SK-N-SH treated with all-trans-retinoic acid at 6 μM for 48 hours (cell line): ENCODE results near the gene C1QBP.

Source experiments
- ARNTL ChIP-seq: fragments of 450-650 bp; formaldehyde crosslinking; IDR thresholded peaks from 2 replicates; pipeline ENCODE4 v1.5.0; 2020; ENCODE audit warnings: low read depth, mild to moderate bottlenecking, moderate library complexity, borderline replicate concordance
- PPARA ChIP-seq: fragments of 250-450 bp; sonication (Bioruptor Pico); IDR thresholded peaks from 2 replicates; pipeline ENCODE4 v1.5.0; 2020; ENCODE audit warnings: mild to moderate bottlenecking, borderline replicate concordance
- TCF4 ChIP-seq: fragments of 250-450 bp; sonication (Bioruptor Pico); IDR thresholded peaks from 2 replicates; pipeline ENCODE4 v1.8.0; 2021; ENCODE audit warnings: mild to moderate bottlenecking, moderate library complexity, borderline replicate concordance
- ZFP3 ChIP-seq: fragments of 250-450 bp; sonication (Bioruptor Pico); IDR thresholded peaks from 2 replicates; pipeline ENCODE4 v1.5.0; 2020; ENCODE audit warnings: mild to moderate bottlenecking, moderate library complexity

GRCh38 chr17:5431949-5432556 is 6.9 kb downstream of the C1QBP start:
- no peak for TF ChIP-seq PPARA (CRISPR knock-in tag)
- TF ChIP-seq TCF4 (CRISPR knock-in tag): no peak
- TF ChIP-seq ARNTL (CRISPR knock-in tag): no peak
- no peak for TF ChIP-seq ZFP3
